ENCODE measurements around the gene ALOX12B. TPM values are rescaled to one million over a fixed set of nuclear protein-coding genes. Genes with fewer than 3 reads are reported as not detected.

Gene ALOX12B
- total RNA-seq, 6 experiments from 2014 or later, result not detected

DNA sequence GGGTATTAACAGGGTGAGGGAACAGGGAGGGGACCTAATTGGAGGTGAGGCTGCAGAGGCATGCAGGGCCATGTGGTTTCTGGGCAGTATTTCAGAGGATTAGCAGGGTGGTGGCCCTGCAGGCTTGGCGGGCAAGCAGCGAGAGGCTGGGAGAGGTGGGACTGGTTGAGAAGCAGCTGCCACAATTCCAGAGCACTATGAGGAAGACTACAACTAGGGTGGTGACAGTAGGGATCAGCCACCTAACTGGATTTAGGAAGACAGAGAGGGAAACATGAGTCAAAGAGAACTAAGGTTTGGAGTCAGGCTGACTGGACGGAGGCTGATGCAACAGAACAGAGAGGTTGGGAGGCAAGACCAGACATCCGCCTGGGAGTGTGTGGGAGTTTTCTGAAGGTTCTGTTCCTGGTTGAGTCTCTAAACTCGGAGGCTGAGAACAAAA lies 18.5 kb upstream of the ALOX12B start:
- DNase-seq (no peak), ATAC-seq (no peak)
- Histone ChIP-seq H3K9me3 (no peaks in the 10 kb centered on the region), H3K36me3 (no peaks in the 10 kb centered on the region), H3K4me1 (peaks cover 0 to 6% (median 2%) of the 10 kb centered on the region in 4 donors), H3K27me3 (no peaks in the 10 kb centered on the region), H3K4me3 (no peak overlapping the region), H3K27ac (no peak overlapping the region)
- TF ChIP-seq POLR2A (IDR thresholded peaks at IDR 0.05), result no peak
- TF ChIP-seq, protein P1, sequence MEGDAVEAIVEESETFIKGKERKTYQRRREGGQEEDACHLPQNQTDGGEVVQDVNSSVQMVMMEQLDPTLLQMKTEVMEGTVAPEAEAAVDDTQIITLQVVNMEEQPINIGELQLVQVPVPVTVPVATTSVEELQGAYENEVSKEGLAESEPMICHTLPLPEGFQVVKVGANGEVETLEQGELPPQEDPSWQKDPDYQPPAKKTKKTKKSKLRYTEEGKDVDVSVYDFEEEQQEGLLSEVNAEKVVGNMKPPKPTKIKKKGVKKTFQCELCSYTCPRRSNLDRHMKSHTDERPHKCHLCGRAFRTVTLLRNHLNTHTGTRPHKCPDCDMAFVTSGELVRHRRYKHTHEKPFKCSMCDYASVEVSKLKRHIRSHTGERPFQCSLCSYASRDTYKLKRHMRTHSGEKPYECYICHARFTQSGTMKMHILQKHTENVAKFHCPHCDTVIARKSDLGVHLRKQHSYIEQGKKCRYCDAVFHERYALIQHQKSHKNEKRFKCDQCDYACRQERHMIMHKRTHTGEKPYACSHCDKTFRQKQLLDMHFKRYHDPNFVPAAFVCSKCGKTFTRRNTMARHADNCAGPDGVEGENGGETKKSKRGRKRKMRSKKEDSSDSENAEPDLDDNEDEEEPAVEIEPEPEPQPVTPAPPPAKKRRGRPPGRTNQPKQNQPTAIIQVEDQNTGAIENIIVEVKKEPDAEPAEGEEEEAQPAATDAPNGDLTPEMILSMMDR (IDR thresholded peaks at IDR 0.05), result no peak
- intact Hi-C loops (cut with DNase I), result no loop called here
- 62% methylated on average over 4 of the region's 5 CpGs for WGBS (ENCODE audit: insufficient coverage, low coverage, low lambda C conversion rate, missing lambda C conversion rate)

GRCh38 chr17:8104911-8105310 lies 17.4 kb upstream of the ALOX12B start:
- no peaks in the 10 kb centered on the region for H3K9me3 ChIP-seq
- no peaks in the 10 kb centered on the region for H3K36me3 ChIP-seq
- DNase-seq, result no peak
- no peak overlapping the region for H3K27ac ChIP-seq
- no peaks in the 10 kb centered on the region for H3K27me3 ChIP-seq
- TF ChIP-seq, protein P1 (IDR thresholded peaks at IDR 0.05), result no peak
- no peak for TF ChIP-seq POLR2A (IDR thresholded peaks at IDR 0.05)
- intact Hi-C loops (cut with DNase I), result no loop called here
- ATAC-seq, result no peak
- peaks cover 0 to 2% (median 1%) of the 10 kb centered on the region in 4 donors for H3K4me1 ChIP-seq
- 70% methylated on average over 5 of the region's 8 CpGs for WGBS (ENCODE audit: insufficient coverage, low coverage, low lambda C conversion rate, missing lambda C conversion rate)
- no peak overlapping the region for H3K4me3 ChIP-seq

GRCh38 chr17:8103549-8103948 lies 16.0 kb upstream of the ALOX12B start:
- Histone ChIP-seq H3K4me3 (no peak overlapping the region), H3K27me3 (no peaks in the 10 kb centered on the region), H3K27ac (no peak overlapping the region), H3K36me3 (no peaks in the 10 kb centered on the region), H3K4me1 (no peaks in the 10 kb centered on the region), H3K9me3 (no peaks in the 10 kb centered on the region)
- peak in 1 of 4 donors; percentile 25 for ATAC-seq
- WGBS (ENCODE audit: insufficient coverage, low coverage, low lambda C conversion rate, missing lambda C conversion rate), result 50% methylated on average over 2 of the region's 4 CpGs
- TF ChIP-seq POLR2A (IDR thresholded peaks at IDR 0.05), result no peak
- TF ChIP-seq, protein P1 (IDR thresholded peaks at IDR 0.05), result no peak
- no peak for DNase-seq
- intact Hi-C loops (cut with DNase I), result no loop called here

- Histone ChIP-seq H3K27me3 (no peaks in the 10 kb centered on the region), H3K9me3 (no peaks in the 10 kb centered on the region), H3K36me3 (no peaks in the 10 kb centered on the region), H3K4me3 (no peak overlapping the region), H3K4me1 (no peaks in the 10 kb centered on the region), H3K27ac (no peak overlapping the region)
- TF ChIP-seq, protein P1 (IDR thresholded peaks at IDR 0.05), result no peak
- no peak for TF ChIP-seq POLR2A (IDR thresholded peaks at IDR 0.05)
- ATAC-seq (no peak), DNase-seq (no peak)
- intact Hi-C loops (cut with DNase I), result no loop called here
- 79% methylated on average over 6 of the region's 6 CpGs for WGBS (ENCODE audit: insufficient coverage, low coverage, low lambda C conversion rate, missing lambda C conversion rate)
Observed at GRCh38 chr17:8101721-8102120, 14.2 kb upstream of the ALOX12B start.

DNA sequence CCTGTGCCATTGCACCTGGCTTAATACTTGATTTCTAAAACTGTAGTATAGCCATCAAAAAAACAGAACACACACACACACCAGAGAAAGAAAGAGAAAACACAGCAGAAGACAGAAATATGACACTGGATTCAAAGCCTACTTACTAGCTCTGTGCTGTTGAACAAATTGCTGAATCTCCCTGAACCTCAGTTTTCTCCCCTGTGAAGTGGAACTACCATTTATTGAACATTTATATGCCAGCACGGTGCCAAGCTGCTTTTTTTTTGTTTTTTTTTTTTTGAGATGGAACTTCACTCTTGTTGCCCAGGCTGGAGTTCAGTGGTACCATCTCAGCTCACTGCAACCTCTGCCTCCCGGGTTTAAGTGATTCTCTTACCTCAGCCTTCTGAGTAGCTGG lies 13.2 kb upstream of the ALOX12B start:
- no peak for TF ChIP-seq POLR2A (IDR thresholded peaks at IDR 0.05)
- TF ChIP-seq, protein P1 (IDR thresholded peaks at IDR 0.05), result no peak
- Histone ChIP-seq H3K36me3 (no peaks in the 10 kb centered on the region), H3K27me3 (no peaks in the 10 kb centered on the region), H3K4me3 (no peak overlapping the region), H3K27ac (no peak overlapping the region), H3K4me1 (no peaks in the 10 kb centered on the region), H3K9me3 (no peaks in the 10 kb centered on the region)
- DNase-seq (no peak), ATAC-seq (no peak)
- intact Hi-C loops (cut with DNase I), result no loop called here
- WGBS (ENCODE audit: insufficient coverage, low coverage, low lambda C conversion rate, missing lambda C conversion rate), result 63% methylated on average over 2 of the region's 2 CpGs

All from right lobe of liver (tissue), 6 donors.